A673 (cell line): Measurements from ENCODE around the gene KCTD20.
A peak's percentile ranks its signal among the peaks of the same experiment; 100 is the strongest.

Experiments used
- EZH2 ChIP-seq: fragments of 200-600 bp; sonication (generic); IDR thresholded peaks from 2 replicates; pipeline ENCODE4 v1.6.1; 2017; ENCODE audit warnings: borderline replicate concordance, low read depth, mild to moderate bottlenecking, mixed read lengths, antibody characterized with exemption, low read length; ENCODE audit not compliant: poor library complexity, severe bottlenecking
- TF ChIP-seq, protein P1 (sequence below): fragments of 300-800, 200-600 bp; sonication (generic); conservative IDR thresholded peaks from 2 replicates; pipeline ENCODE4 v1.5.1; 2017; ENCODE audit warnings: low read depth, mild to moderate bottlenecking, antibody characterized with exemption, low read length, moderate library complexity, mixed read lengths

DNA sequence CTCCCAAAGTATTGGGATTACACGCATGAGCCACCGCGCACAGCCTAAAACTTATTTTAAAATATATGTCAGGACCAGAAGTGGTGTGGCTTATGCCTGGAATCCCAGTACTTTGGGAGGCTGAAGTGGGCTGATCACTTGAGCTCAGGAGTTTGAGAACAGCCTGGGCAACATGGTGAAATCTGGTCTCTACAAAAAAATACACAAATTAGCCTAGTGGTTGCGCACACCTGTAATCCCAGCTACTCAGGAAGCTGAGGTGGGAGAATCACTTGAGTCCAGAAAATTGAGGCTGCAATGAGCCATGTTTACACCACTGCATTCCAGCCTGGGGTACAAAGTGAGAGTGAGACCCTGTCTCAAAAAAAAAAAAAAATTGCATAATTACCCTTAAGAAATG lies 13.9 kb upstream of the KCTD20 start:
- TF ChIP-seq, protein P1, sequence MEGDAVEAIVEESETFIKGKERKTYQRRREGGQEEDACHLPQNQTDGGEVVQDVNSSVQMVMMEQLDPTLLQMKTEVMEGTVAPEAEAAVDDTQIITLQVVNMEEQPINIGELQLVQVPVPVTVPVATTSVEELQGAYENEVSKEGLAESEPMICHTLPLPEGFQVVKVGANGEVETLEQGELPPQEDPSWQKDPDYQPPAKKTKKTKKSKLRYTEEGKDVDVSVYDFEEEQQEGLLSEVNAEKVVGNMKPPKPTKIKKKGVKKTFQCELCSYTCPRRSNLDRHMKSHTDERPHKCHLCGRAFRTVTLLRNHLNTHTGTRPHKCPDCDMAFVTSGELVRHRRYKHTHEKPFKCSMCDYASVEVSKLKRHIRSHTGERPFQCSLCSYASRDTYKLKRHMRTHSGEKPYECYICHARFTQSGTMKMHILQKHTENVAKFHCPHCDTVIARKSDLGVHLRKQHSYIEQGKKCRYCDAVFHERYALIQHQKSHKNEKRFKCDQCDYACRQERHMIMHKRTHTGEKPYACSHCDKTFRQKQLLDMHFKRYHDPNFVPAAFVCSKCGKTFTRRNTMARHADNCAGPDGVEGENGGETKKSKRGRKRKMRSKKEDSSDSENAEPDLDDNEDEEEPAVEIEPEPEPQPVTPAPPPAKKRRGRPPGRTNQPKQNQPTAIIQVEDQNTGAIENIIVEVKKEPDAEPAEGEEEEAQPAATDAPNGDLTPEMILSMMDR, result peak; percentile 57
- no peak for TF ChIP-seq EZH2
